HepG2 (cell line): ENCODE results near the gene KMT2B. TPM values are rescaled to one million over a fixed set of nuclear protein-coding genes. Genes with fewer than 3 reads are reported as not detected.

Experiments used
- ATAC-seq: fragments of 200-7000 bp; cut with Tn5 transposase; 3 replicates; pipeline ENCODE4 v1.9.1; 2020; ENCODE audit warnings: mild to moderate bottlenecking, moderate library complexity
- BruUV-seq: library from RNA; stranded (reverse); fragments of 400-500 nt; replicated peaks from 2 replicates; lab custom pipeline; 2021; lab: Mats Ljungman, UMichigan
- CTCF ChIA-PET: fragments of 300-600 bp; formaldehyde crosslinking; extraction: SDS; loops from one replicate; lab custom pipeline; 2021; ENCODE audit warnings: low total read pairs, inconsistent platforms, low intra/inter-chr PET ratio; lab: Yijun Ruan, JAX
- POLR2A ChIA-PET: fragments of 350-600 bp; sonication (Branson Sonifier 250); formaldehyde crosslinking; loops from one replicate; lab custom pipeline; 2020; ENCODE audit warnings: antibody characterized with exemption, inconsistent platforms; lab: Yijun Ruan, JAX
- DNase-seq: peaks from one replicate; pipeline ENCODE4 v3.0.0-alpha.2; 2015; ENCODE audit warnings: low spot score
- FAIRE-seq: peaks from 3 replicates; lab custom pipeline; 2011; peaks lifted over from hg19 to GRCh38; lab: Jason Lieb, UNC
- H2AFZ ChIP-seq: one replicate; pipeline ENCODE4 v1.6.1; 2011; ENCODE audit warnings: low read length, inconsistent platforms
- H3K27ac ChIP-seq: fragments of 300-600 bp; 3 replicates; pipeline ENCODE4 v1.8.0; 2011; ENCODE audit warnings: mixed run types, mild to moderate bottlenecking, mixed read lengths, low read length, inconsistent platforms; ENCODE audit not compliant: insufficient read depth; ENCODE audit errors: extremely low read length
- H3K27me3 ChIP-seq, 2 experiments: fragments of 200-600 bp in 1 of 2; 2 replicates in 1 of 2; 3 replicates in 1 of 2; pipeline versions ENCODE4 v1.6.0 to v1.8.0; 2011; ENCODE audit warnings: low read length in 2 of 2, mild to moderate bottlenecking in 2 of 2, moderate library complexity in 2 of 2, inconsistent platforms in 1 of 2; ENCODE audit not compliant: insufficient read depth in 2 of 2, control insufficient read depth in 1 of 2
- H3K36me3 ChIP-seq, 2 experiments: fragments of 200-600 bp in 1 of 2; replicated peaks in 1 of 2; 2 replicates in 1 of 2; 3 replicates in 1 of 2; pipeline versions ENCODE4 v1.5.1 to v1.8.0; 2011; ENCODE audit warnings: low read length in 2 of 2, inconsistent platforms in 1 of 2; ENCODE audit not compliant: insufficient read depth in 2 of 2, control insufficient read depth in 1 of 2
- H3K4me1 ChIP-seq: 2 replicates; pipeline ENCODE4 v1.5.1; 2012; ENCODE audit warnings: low read length, inconsistent platforms; ENCODE audit not compliant: insufficient read depth
- H3K4me2 ChIP-seq: 2 replicates; pipeline ENCODE4 v1.6.0; 2011; ENCODE audit warnings: low read depth, low read length, inconsistent platforms
- H3K4me3 ChIP-seq, 3 experiments: fragments of 200-600 bp in 1 of 3; sonication (generic), shearing (Covaris generic) in 1 of 3; replicated peaks in 1 of 3; 2 replicates each; pipeline ENCODE4 v1.5.1; 2011 to 2016; ENCODE audit warnings: low read length in 3 of 3, inconsistent platforms in 2 of 3, low read depth in 2 of 3, mild to moderate bottlenecking in 2 of 3, control low read depth in 1 of 3, mixed read lengths in 1 of 3; ENCODE audit not compliant: insufficient read depth in 1 of 3
- H3K79me2 ChIP-seq: one replicate; pipeline ENCODE4 v1.6.1; 2011; ENCODE audit warnings: low read length, inconsistent platforms; ENCODE audit not compliant: insufficient read depth
- H3K9ac ChIP-seq: 2 replicates; pipeline ENCODE4 v1.6.0; 2011; ENCODE audit warnings: mild to moderate bottlenecking, low read depth, low read length, inconsistent platforms; ENCODE audit not compliant: insufficient read depth
- H3K9me3 ChIP-seq: 2 replicates; pipeline ENCODE4 v1.5.1; 2012; ENCODE audit warnings: mild to moderate bottlenecking, low read length
- H4K20me1 ChIP-seq: 2 replicates; pipeline ENCODE4 v1.6.0; 2011; ENCODE audit warnings: inconsistent platforms, mild to moderate bottlenecking, low read length, moderate library complexity; ENCODE audit not compliant: insufficient read depth
- BRCA1 ChIP-seq: sonication (generic); formaldehyde crosslinking; IDR thresholded peaks from 2 replicates; pipeline ENCODE4 v1.4.0; 2020; ENCODE audit warnings: missing genetic modification reagents
- ESRRA ChIP-seq: sonication (generic); formaldehyde crosslinking; IDR thresholded peaks from 2 replicates; pipeline ENCODE4 v1.5.1; 2020; ENCODE audit warnings: mild to moderate bottlenecking, low read depth, missing genetic modification reagents
- EZH2 ChIP-seq: conservative IDR thresholded peaks from 2 replicates; pipeline ENCODE4 v1.6.1; 2012; ENCODE audit warnings: mild to moderate bottlenecking, low read depth, low read length, moderate library complexity
- MXD4 ChIP-seq: IDR thresholded peaks from 2 replicates; pipeline ENCODE4 v1.6.1; 2016; ENCODE audit warnings: mild to moderate bottlenecking, missing biosample characterization, missing genetic modification reagents
- MYNN ChIP-seq: sonication (generic); formaldehyde crosslinking; IDR thresholded peaks from 2 replicates; pipeline ENCODE4 v1.4.0; 2020; ENCODE audit warnings: mild to moderate bottlenecking, low read depth, missing genetic modification reagents
- NFYB ChIP-seq: sonication (generic); formaldehyde crosslinking; IDR thresholded peaks from 2 replicates; pipeline ENCODE4 v1.4.0; 2020; ENCODE audit warnings: missing genetic modification reagents
- PHF5A ChIP-seq: IDR thresholded peaks from one replicate; pipeline ENCODE4 v1.6.1; 2018; ENCODE audit warnings: low read depth, missing genetic modification reagents; ENCODE audit not compliant: unreplicated experiment
- TEF ChIP-seq: sonication (generic); formaldehyde crosslinking; IDR thresholded peaks from 2 replicates; pipeline ENCODE4 v1.5.0; 2020; ENCODE audit warnings: missing genetic modification reagents
- TGIF2 ChIP-seq: IDR thresholded peaks from 2 replicates; pipeline ENCODE4 v1.6.1; 2016; ENCODE audit warnings: control low read depth, missing compliant biosample characterization
- TOE1 ChIP-seq: sonication (generic); formaldehyde crosslinking; IDR thresholded peaks from 2 replicates; pipeline ENCODE4 v1.4.0; 2020; ENCODE audit warnings: mild to moderate bottlenecking, missing genetic modification reagents
- YY1 ChIP-seq: IDR thresholded peaks from 2 replicates; pipeline ENCODE4 v1.6.1; 2011; ENCODE audit warnings: low read length, low read depth, moderate library complexity, mild to moderate bottlenecking; ENCODE audit not compliant: insufficient read depth, insufficient replicate concordance
- ZKSCAN8 ChIP-seq: IDR thresholded peaks from 2 replicates; pipeline ENCODE4 v1.6.1; 2016; ENCODE audit warnings: borderline replicate concordance, missing genetic modification reagents, missing compliant biosample characterization
- ZNF17 ChIP-seq: sonication (generic); formaldehyde crosslinking; IDR thresholded peaks from 2 replicates; pipeline ENCODE4 v1.5.0; 2020; ENCODE audit warnings: mild to moderate bottlenecking, missing genetic modification reagents
- ZNF350 ChIP-seq: sonication (generic); formaldehyde crosslinking; IDR thresholded peaks from 2 replicates; pipeline ENCODE4 v1.4.0; 2020; ENCODE audit warnings: mild to moderate bottlenecking, low read depth, missing genetic modification reagents, borderline replicate concordance
- ZNF432 ChIP-seq: sonication (generic); formaldehyde crosslinking; IDR thresholded peaks from 2 replicates; pipeline ENCODE4 v1.5.0; 2020; ENCODE audit warnings: missing genetic modification reagents, mild to moderate bottlenecking, borderline replicate concordance
- ZNF558 ChIP-seq: sonication (generic); formaldehyde crosslinking; IDR thresholded peaks from 2 replicates; pipeline ENCODE4 v1.9.0; 2022; ENCODE audit warnings: mild to moderate bottlenecking, missing genetic modification reagents, borderline replicate concordance
- ZNF567 ChIP-seq: sonication (generic); formaldehyde crosslinking; IDR thresholded peaks from 2 replicates; pipeline ENCODE4 v1.8.1; 2023; ENCODE audit warnings: mild to moderate bottlenecking, missing genetic modification reagents, borderline replicate concordance
- ZNF777 ChIP-seq: sonication (generic); formaldehyde crosslinking; IDR thresholded peaks from 2 replicates; pipeline ENCODE4 v1.4.0; 2020; ENCODE audit warnings: missing genetic modification reagents
- WGBS: methylation state at CpG from one replicate; pipeline ENCODE4 v1.1.6; 2017; ENCODE audit warnings: low lambda C conversion rate; 5-methylcytosine and 5-hydroxymethylcytosine counted together
- in situ Hi-C: cut with HindIII; loops from 2 replicates; pipeline ENCODE4 v1.10.0; 2017; ENCODE audit warnings: low pct_unique_long_range_greater_than_20kb; ENCODE audit not compliant: extremely low pct_ligation_motif_present
- intact Hi-C: fragments of 100-400 bp; cut with micrococcal nuclease; formaldehyde crosslinking; loops from one replicate; pipeline ENCODE4 v1.10.0; 2022; ENCODE audit not compliant: unreplicated experiment
- polyA plus RNA-seq, 8 experiments: library from polyadenylated mRNA; depleted of rRNA in 3 of 8; stranded (reverse) in 7 of 8; unstranded in 1 of 8; fragments of >200 nt; fragmentation: Illumina TruSeq in 4 of 8; extraction: Trizol in 4 of 8; gene quantifications; 2 replicates each; pipeline versions ENCODE4 v1.2.1 to v1.2.3, GENCODE V29; 2011 to 2016; ENCODE audit warnings: low read depth in 4 of 8, missing spikeins in 1 of 8, mixed read lengths in 1 of 8; ENCODE audit not compliant: insufficient read depth in 1 of 8
- total RNA-seq, 5 experiments: library from RNA; depleted of rRNA; stranded (reverse); fragments of >200 nt; fragmentation: Illumina TruSeq; extraction: Trizol; gene quantifications; 2 replicates each; pipeline ENCODE4 v1.2.3, GENCODE V29; 2016; ENCODE audit warnings: low read depth in 1 of 5
- TF ChIP-seq, protein P1 (sequence below): sonication (generic); formaldehyde crosslinking; IDR thresholded peaks from 2 replicates; pipeline ENCODE4 v1.4.0; 2020; ENCODE audit warnings: missing genetic modification reagents
- TF ChIP-seq, protein P2 (sequence below): sonication (generic); formaldehyde crosslinking; IDR thresholded peaks from 2 replicates; pipeline ENCODE4 v1.5.0; 2020; ENCODE audit warnings: mild to moderate bottlenecking, missing genetic modification reagents

Gene KMT2B
- total and polyA plus RNA-seq, 2 of the 13 experiments (the other 11 are each of a cell fraction or from before 2014, with no cell fraction given), result 6.2 to 16.9 TPM

DNA sequence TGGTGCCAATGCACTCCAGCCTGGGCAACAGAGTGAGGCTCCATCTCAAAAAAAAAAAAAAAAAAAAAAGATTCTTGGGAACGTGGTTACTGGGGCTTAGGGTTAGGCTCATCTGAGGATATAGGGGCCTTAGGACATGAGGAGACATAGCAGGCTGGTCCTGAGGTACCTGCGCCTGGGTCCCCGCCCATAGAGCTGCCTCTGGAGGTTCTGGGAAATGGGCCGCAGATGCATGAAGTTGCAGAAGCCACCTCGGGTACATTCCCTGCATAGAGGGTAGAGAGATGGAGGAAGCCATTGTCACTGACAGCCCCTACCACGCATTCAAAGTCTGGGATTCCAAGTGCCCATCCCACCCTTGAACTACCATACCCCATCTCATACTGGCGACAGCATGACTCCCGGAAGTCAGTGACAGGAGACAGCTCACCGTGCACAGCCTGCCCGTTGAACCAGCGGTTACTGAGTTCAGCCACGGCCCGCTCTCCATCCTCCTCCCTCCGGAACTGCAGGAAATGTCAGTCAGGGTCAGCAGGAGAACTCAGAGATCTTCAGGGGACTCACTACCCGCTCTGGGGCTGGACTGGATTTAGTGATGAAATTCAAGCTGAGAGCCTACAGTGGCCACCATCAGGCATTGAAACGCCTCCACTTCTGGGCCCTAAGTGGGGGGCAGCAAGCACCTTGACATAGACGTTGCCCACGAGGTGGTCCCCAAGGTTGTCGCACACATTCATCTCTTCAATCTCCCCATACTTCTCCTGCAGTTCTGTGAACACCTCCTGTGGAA is 26.0 kb downstream of the KMT2B start:
- ChIA-PET CTCF (no interaction called here), POLR2A (interaction anchor here (0.8 to 1.9 kb wide), 4 partner anchors 42 to 233 kb away, joined by 3 to 8 read pairs (median 4); no protein-coding TSS in a partner anchor)
- Histone ChIP-seq H3K9me3 (no peaks in the 10 kb centered on the region), H3K4me1 (peaks cover 48% of the 10 kb centered on the region), H2AFZ (no peak overlapping the region), H3K27ac (no peak overlapping the region), H3K36me3 (peaks cover 4% of the 10 kb centered on the region in 2 experiments; a peak in 3 of 5 replicates), H3K9ac (peak overlapping the region; percentile 84; the same call in 1 of the 2 replicates), H3K79me2 (peaks cover 12% of the 10 kb centered on the region), H3K4me2 (peak overlapping the region; percentile 94), H4K20me1 (no peaks in the 10 kb centered on the region), H3K27me3 (no peaks in the 10 kb centered on the region; a peak in 1 of 5 replicates), H3K4me3 (peak overlapping the region in 2 of 3 experiments; percentile 82 to 88; a peak in 4 of 6 replicates)
- FAIRE-seq (no peak), DNase-seq (no peak), ATAC-seq (no peak)
- TF ChIP-seq ZNF558, result no peak
- no peak for TF ChIP-seq TOE1 (CRISPR knock-in tag)
- TF ChIP-seq TEF, result no peak
- TF ChIP-seq ESRRA (CRISPR knock-in tag), result no peak
- TF ChIP-seq YY1, result no peak
- no peak for TF ChIP-seq PHF5A (CRISPR knock-in tag)
- no peak for TF ChIP-seq MXD4 (CRISPR knock-in tag)
- TF ChIP-seq BRCA1, result no peak
- no peak for TF ChIP-seq ZNF567 (CRISPR knock-in tag)
- no peak for TF ChIP-seq MYNN (CRISPR knock-in tag)
- TF ChIP-seq NFYB (CRISPR knock-in tag), result no peak
- TF ChIP-seq TGIF2, result no peak
- no peak for TF ChIP-seq ZNF17 (CRISPR knock-in tag)
- TF ChIP-seq ZNF350 (CRISPR knock-in tag), result no peak
- TF ChIP-seq EZH2, result no peak
- TF ChIP-seq, protein P1, sequence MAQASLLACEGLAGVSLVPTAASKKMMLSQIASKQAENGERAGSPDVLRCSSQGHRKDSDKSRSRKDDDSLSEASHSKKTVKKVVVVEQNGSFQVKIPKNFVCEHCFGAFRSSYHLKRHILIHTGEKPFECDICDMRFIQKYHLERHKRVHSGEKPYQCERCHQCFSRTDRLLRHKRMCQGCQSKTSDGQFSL (CRISPR knock-in tag), result no peak
- no peak for TF ChIP-seq ZNF432
- TF ChIP-seq, protein P2, sequence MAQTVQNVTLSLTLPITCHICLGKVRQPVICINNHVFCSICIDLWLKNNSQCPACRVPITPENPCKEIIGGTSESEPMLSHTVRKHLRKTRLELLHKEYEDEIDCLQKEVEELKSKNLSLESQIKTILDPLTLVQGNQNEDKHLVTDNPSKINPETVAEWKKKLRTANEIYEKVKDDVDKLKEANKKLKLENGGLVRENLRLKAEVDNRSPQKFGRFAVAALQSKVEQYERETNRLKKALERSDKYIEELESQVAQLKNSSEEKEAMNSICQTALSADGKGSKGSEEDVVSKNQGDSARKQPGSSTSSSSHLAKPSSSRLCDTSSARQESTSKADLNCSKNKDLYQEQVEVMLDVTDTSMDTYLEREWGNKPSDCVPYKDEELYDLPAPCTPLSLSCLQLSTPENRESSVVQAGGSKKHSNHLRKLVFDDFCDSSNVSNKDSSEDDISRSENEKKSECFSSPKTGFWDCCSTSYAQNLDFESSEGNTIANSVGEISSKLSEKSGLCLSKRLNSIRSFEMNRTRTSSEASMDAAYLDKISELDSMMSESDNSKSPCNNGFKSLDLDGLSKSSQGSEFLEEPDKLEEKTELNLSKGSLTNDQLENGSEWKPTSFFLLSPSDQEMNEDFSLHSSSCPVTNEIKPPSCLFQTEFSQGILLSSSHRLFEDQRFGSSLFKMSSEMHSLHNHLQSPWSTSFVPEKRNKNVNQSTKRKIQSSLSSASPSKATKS (CRISPR knock-in tag), result no peak
- TF ChIP-seq ZNF777 (CRISPR knock-in tag), result no peak
- TF ChIP-seq ZKSCAN8 (CRISPR knock-in tag), result no peak
- intact Hi-C loops, result loop anchor here (1.0 to 10.0 kb wide), 2 partner anchors 49 to 187 kb away; no protein-coding TSS in a partner anchor
- BruUV-seq, result no TSS peak
- 91% methylated on average over 14 of the region's 19 CpGs for whole genome bisulfite sequencing
- in situ Hi-C loops, result no loop called here
